HEK293 (cell line): Measurements from ENCODE around the gene PDE3A.

Source experiments
- CTCF ChIA-PET: fragments of 350-600 bp; formaldehyde crosslinking; extraction: SDS; loops from one replicate; lab custom pipeline; 2021; ENCODE audit warnings: antibody characterized with exemption; lab: Yijun Ruan, JAX
- POLR2A ChIA-PET: fragments of 300-600 bp; formaldehyde crosslinking; extraction: SDS; loops from one replicate; lab custom pipeline; 2020; ENCODE audit warnings: antibody characterized with exemption, inconsistent platforms; lab: Yijun Ruan, JAX
- H3K27ac ChIP-seq: fragments of 200-500 bp; sonication (Bioruptor generic); 2 replicates; pipeline ENCODE4 v1.5.1; 2014; ENCODE audit warnings: low read depth, low read length, control low read depth, inconsistent platforms; ENCODE audit errors: extremely low read depth
- H3K36me3 ChIP-seq, 2 experiments: fragments of 200-500 bp in 1 of 2; sonication (Bioruptor generic) in 1 of 2; 1 replicate in 1 of 2; 2 replicates in 1 of 2; pipeline ENCODE4 v1.5.1; 2014 to 2017; ENCODE audit warnings: inconsistent platforms in 2 of 2, low read length in 2 of 2; ENCODE audit not compliant: control insufficient read depth in 2 of 2, insufficient read depth in 1 of 2
- H3K4me1 ChIP-seq: fragments of 200-500 bp; sonication (Bioruptor generic); 2 replicates; pipeline ENCODE4 v1.5.1; 2014; ENCODE audit warnings: mild to moderate bottlenecking, low read length, inconsistent platforms; ENCODE audit not compliant: control insufficient read depth, insufficient read depth
- H3K4me3 ChIP-seq: 2 replicates; pipeline ENCODE4 v1.5.1; 2011; ENCODE audit warnings: low read depth, mild to moderate bottlenecking, control low read depth, low read length, moderate library complexity
- H3K9me3 ChIP-seq: fragments of 200-500 bp; sonication (Bioruptor generic); 2 replicates; pipeline ENCODE4 v1.5.1; 2014; ENCODE audit warnings: low read depth, low read length, inconsistent platforms; ENCODE audit not compliant: control insufficient read depth, insufficient read depth
- BCL11A ChIP-seq: fragments of 450-650 bp; formaldehyde crosslinking; IDR thresholded peaks from 2 replicates; pipeline ENCODE4 v1.5.1; 2016; ENCODE audit warnings: low read depth, missing biosample characterization, missing genetic modification characterization
- HIC1 ChIP-seq: fragments of 450-650 bp; formaldehyde crosslinking; IDR thresholded peaks from 2 replicates; pipeline ENCODE4 v1.5.1; 2016; ENCODE audit warnings: missing biosample characterization, missing genetic modification characterization
- KLF7 ChIP-seq: fragments of 450-650 bp; formaldehyde crosslinking; IDR thresholded peaks from 2 replicates; pipeline ENCODE4 v1.5.1; 2016; ENCODE audit warnings: missing biosample characterization, missing genetic modification characterization, borderline replicate concordance
- KLF9 ChIP-seq: fragments of 450-650 bp; formaldehyde crosslinking; IDR thresholded peaks from 2 replicates; pipeline ENCODE4 v1.5.1; 2016; ENCODE audit warnings: missing biosample characterization, missing genetic modification characterization, low read depth
- MEIS1 ChIP-seq: sonication (generic); formaldehyde crosslinking; IDR thresholded peaks from 2 replicates; pipeline ENCODE4 v1.8.1; 2022; ENCODE audit warnings: missing genetic modification reagents, mild to moderate bottlenecking, borderline replicate concordance
- PRDM1 ChIP-seq: fragments of 450-650 bp; formaldehyde crosslinking; IDR thresholded peaks from 2 replicates; pipeline ENCODE4; 2016; ENCODE audit warnings: missing biosample characterization, missing genetic modification characterization
- SALL2 ChIP-seq: fragments of 450-650 bp; formaldehyde crosslinking; IDR thresholded peaks from 2 replicates; pipeline ENCODE4 v1.5.0; 2017; ENCODE audit warnings: missing biosample characterization, mild to moderate bottlenecking, missing genetic modification characterization, borderline replicate concordance
- SP7 ChIP-seq: fragments of 450-650 bp; formaldehyde crosslinking; IDR thresholded peaks from 2 replicates; pipeline ENCODE4 v1.5.1; 2016; ENCODE audit warnings: missing biosample characterization, missing genetic modification characterization
- YY1 ChIP-seq: fragments of 450-650 bp; formaldehyde crosslinking; IDR thresholded peaks from 2 replicates; pipeline ENCODE4 v1.5.1; 2018; ENCODE audit warnings: missing biosample characterization, missing genetic modification characterization
- ZBTB48 ChIP-seq: fragments of 450-650 bp; formaldehyde crosslinking; IDR thresholded peaks from 2 replicates; pipeline ENCODE4 v1.5.1; 2016; ENCODE audit warnings: missing biosample characterization, missing genetic modification characterization
- ZIC2 ChIP-seq: fragments of 450-650 bp; formaldehyde crosslinking; IDR thresholded peaks from 2 replicates; pipeline ENCODE4 v1.5.1; 2016; ENCODE audit warnings: missing biosample characterization, missing genetic modification characterization
- ZNF16 ChIP-seq: fragments of 450-650 bp; formaldehyde crosslinking; IDR thresholded peaks from 2 replicates; pipeline ENCODE4 v1.5.1; 2016; ENCODE audit warnings: low read depth, missing biosample characterization, missing genetic modification characterization
- ZNF19 ChIP-seq: fragments of 450-650 bp; formaldehyde crosslinking; IDR thresholded peaks from 2 replicates; pipeline ENCODE4; 2016; ENCODE audit warnings: missing biosample characterization, missing genetic modification characterization, low read depth
- ZNF202 ChIP-seq: fragments of 450-650 bp; formaldehyde crosslinking; IDR thresholded peaks from 2 replicates; pipeline ENCODE4 v1.5.1; 2016; ENCODE audit warnings: missing biosample characterization, missing genetic modification characterization, borderline replicate concordance
- ZNF239 ChIP-seq: fragments of 450-650 bp; formaldehyde crosslinking; IDR thresholded peaks from 2 replicates; pipeline ENCODE4 v1.5.1; 2016; ENCODE audit warnings: missing biosample characterization, missing genetic modification characterization
- ZNF24 ChIP-seq: fragments of 450-650 bp; formaldehyde crosslinking; IDR thresholded peaks from 2 replicates; pipeline ENCODE4 v1.5.1; 2016; ENCODE audit warnings: missing biosample characterization, missing genetic modification characterization
- ZNF302 ChIP-seq: fragments of 450-650 bp; formaldehyde crosslinking; IDR thresholded peaks from 2 replicates; pipeline ENCODE4 v1.5.1; 2016; ENCODE audit warnings: missing biosample characterization, missing genetic modification characterization, low read depth
- ZNF37A ChIP-seq: fragments of 450-650 bp; IDR thresholded peaks from 2 replicates; pipeline ENCODE4 v1.5.1; 2018; ENCODE audit warnings: missing biosample characterization, missing genetic modification characterization
- ZNF433 ChIP-seq: fragments of 450-650 bp; formaldehyde crosslinking; IDR thresholded peaks from 2 replicates; pipeline ENCODE4 v1.5.1; 2016; ENCODE audit warnings: missing biosample characterization, missing genetic modification characterization, low read depth
- ZNF473 ChIP-seq: fragments of 450-650 bp; formaldehyde crosslinking; IDR thresholded peaks from 2 replicates; pipeline ENCODE4 v1.5.1; 2017; ENCODE audit warnings: missing biosample characterization, missing genetic modification characterization
- ZNF555 ChIP-seq: fragments of 450-650 bp; formaldehyde crosslinking; conservative IDR thresholded peaks from 2 replicates; pipeline ENCODE4 v1.5.1; 2017; ENCODE audit warnings: missing biosample characterization, mild to moderate bottlenecking, missing genetic modification characterization, inconsistent platforms
- ZNF596 ChIP-seq: fragments of 450-650 bp; IDR thresholded peaks from 2 replicates; pipeline ENCODE4 v1.5.0; 2018; ENCODE audit warnings: missing biosample characterization, mild to moderate bottlenecking, missing genetic modification characterization, moderate library complexity
- ZNF658 ChIP-seq: fragments of 450-650 bp; formaldehyde crosslinking; IDR thresholded peaks from 2 replicates; pipeline ENCODE4; 2016; ENCODE audit warnings: missing biosample characterization, missing genetic modification characterization
- ZSCAN23 ChIP-seq: fragments of 450-650 bp; formaldehyde crosslinking; IDR thresholded peaks from 2 replicates; pipeline ENCODE4 v1.5.1; 2016; ENCODE audit warnings: missing biosample characterization, missing genetic modification characterization
- TF ChIP-seq, protein P1 (sequence below): fragments of 450-650 bp; formaldehyde crosslinking; IDR thresholded peaks from 2 replicates; pipeline ENCODE4 v1.5.1; 2016; ENCODE audit warnings: missing biosample characterization, missing genetic modification characterization

The PDE3A gene

GRCh38 chr12:20370014-20370386 lies 1.7 kb downstream of the PDE3A start (continued):
- no peak for TF ChIP-seq ZNF239 (tag by site-specific recombination)
- no peak for TF ChIP-seq KLF9 (tag by site-specific recombination)
- no peak for TF ChIP-seq SALL2 (tag by site-specific recombination)
- TF ChIP-seq KLF7 (tag by site-specific recombination), result no peak
- TF ChIP-seq PRDM1 (tag by site-specific recombination), result no peak
- no peak for TF ChIP-seq MEIS1
- TF ChIP-seq ZNF19, result no peak
- TF ChIP-seq ZNF555, result no peak
- TF ChIP-seq YY1 (tag by site-specific recombination), result no peak

GRCh38 chr12:20370866-20371519 lies 2.7 kb downstream of the PDE3A start:
- ChIA-PET CTCF (interaction anchor here (1.0 kb wide), 1 partner anchor 47 kb away, joined by 4 read pairs; no protein-coding TSS in a partner anchor), POLR2A (no interaction called here)
- no peaks in the 10 kb centered on the region; the same call in 1 of the 2 replicates for H3K4me1 ChIP-seq
- TF ChIP-seq BCL11A (tag by site-specific recombination), result no peak
- no peak for TF ChIP-seq ZNF37A (tag by site-specific recombination)
- no peak for TF ChIP-seq PRDM1 (tag by site-specific recombination)
- TF ChIP-seq ZNF658 (tag by site-specific recombination), result no peak
- TF ChIP-seq ZNF473 (tag by site-specific recombination), result no peak
- no peak for TF ChIP-seq SP7
- TF ChIP-seq ZNF202 (tag by site-specific recombination), result no peak
- no peak for TF ChIP-seq ZSCAN23 (tag by site-specific recombination)
- no peak for TF ChIP-seq HIC1 (tag by site-specific recombination)
- no peak for TF ChIP-seq ZIC2
- no peak for TF ChIP-seq ZNF302 (tag by site-specific recombination)
- no peak for TF ChIP-seq ZNF433 (tag by site-specific recombination)
- TF ChIP-seq ZBTB48, result no peak
- no peak for TF ChIP-seq ZNF596 (tag by site-specific recombination)
- TF ChIP-seq ZNF555, result no peak
- no peak for TF ChIP-seq ZNF16 (tag by site-specific recombination)
- H3K36me3 ChIP-seq, result no peaks in the 10 kb centered on the region
- no peaks in the 10 kb centered on the region for H3K9me3 ChIP-seq
- no peak overlapping the region for H3K27ac ChIP-seq
- no peak overlapping the region for H3K4me3 ChIP-seq

GRCh38 chr12:20372326-20373096 lies 4.2 kb downstream of the PDE3A start:
- no peak overlapping the region for H3K4me3 ChIP-seq
- no peak overlapping the region for H3K27ac ChIP-seq
- ChIA-PET CTCF (no interaction called here), POLR2A (no interaction called here)
- no peaks in the 10 kb centered on the region; the same call in 1 of the 2 replicates for H3K4me1 ChIP-seq
- no peaks in the 10 kb centered on the region for H3K36me3 ChIP-seq
- TF ChIP-seq, protein P1, sequence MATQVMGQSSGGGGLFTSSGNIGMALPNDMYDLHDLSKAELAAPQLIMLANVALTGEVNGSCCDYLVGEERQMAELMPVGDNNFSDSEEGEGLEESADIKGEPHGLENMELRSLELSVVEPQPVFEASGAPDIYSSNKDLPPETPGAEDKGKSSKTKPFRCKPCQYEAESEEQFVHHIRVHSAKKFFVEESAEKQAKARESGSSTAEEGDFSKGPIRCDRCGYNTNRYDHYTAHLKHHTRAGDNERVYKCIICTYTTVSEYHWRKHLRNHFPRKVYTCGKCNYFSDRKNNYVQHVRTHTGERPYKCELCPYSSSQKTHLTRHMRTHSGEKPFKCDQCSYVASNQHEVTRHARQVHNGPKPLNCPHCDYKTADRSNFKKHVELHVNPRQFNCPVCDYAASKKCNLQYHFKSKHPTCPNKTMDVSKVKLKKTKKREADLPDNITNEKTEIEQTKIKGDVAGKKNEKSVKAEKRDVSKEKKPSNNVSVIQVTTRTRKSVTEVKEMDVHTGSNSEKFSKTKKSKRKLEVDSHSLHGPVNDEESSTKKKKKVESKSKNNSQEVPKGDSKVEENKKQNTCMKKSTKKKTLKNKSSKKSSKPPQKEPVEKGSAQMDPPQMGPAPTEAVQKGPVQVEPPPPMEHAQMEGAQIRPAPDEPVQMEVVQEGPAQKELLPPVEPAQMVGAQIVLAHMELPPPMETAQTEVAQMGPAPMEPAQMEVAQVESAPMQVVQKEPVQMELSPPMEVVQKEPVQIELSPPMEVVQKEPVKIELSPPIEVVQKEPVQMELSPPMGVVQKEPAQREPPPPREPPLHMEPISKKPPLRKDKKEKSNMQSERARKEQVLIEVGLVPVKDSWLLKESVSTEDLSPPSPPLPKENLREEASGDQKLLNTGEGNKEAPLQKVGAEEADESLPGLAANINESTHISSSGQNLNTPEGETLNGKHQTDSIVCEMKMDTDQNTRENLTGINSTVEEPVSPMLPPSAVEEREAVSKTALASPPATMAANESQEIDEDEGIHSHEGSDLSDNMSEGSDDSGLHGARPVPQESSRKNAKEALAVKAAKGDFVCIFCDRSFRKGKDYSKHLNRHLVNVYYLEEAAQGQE (tag by site-specific recombination), result no peak
- TF ChIP-seq ZNF24 (tag by site-specific recombination), result no peak
- no peaks in the 10 kb centered on the region for H3K9me3 ChIP-seq
